Measurements from ENCODE around the gene WNT1. TPM values are rescaled to one million over a fixed set of nuclear protein-coding genes. Genes with fewer than 3 reads are reported as not detected.

WNT1 gene
- 28.9 TPM in 1 of 2 replicates, not detected in the other for total RNA-seq (ENCODE audit: low replicate concordance)
- long read RNA-seq: 0 reads

GRCh38 chr12:48978291-48978740 lies at the start of gene WNT1:
Gene WNT1, plus strand, starts transcription at chr12:48978322. Its CDS starts 329 bp downstream, at chr12:48978651.
- H3K27me3 Mint-ChIP-seq: peaks cover 97% of the 10 kb centered on the region
- DNase-seq (ENCODE audit: extremely low spot score, unreplicated experiment): no peak
- peaks cover 8% of the 10 kb centered on the region for H3K4me1 Mint-ChIP-seq (ENCODE audit: unreplicated experiment)
- TF ChIP-seq CTCF (conservative IDR thresholded peaks at IDR 0.05): peak; percentile 63
- no peaks in the 10 kb centered on the region for H3K9me3 Mint-ChIP-seq
- H3K4me3 Mint-ChIP-seq: peak within 1 kb of the TSS; percentile 78
- no peaks in the 10 kb centered on the region for H3K36me3 Mint-ChIP-seq
- peak within 1 kb of the TSS; percentile 59 for H3K27ac Mint-ChIP-seq

- Mint-ChIP-seq H3K27ac (no peak overlapping the region), H3K36me3 (peaks cover 23% of the 10 kb centered on the region), H3K9me3 (no peaks in the 10 kb centered on the region)
Observed at GRCh38 chr12:48929551-48929950, 48.6 kb upstream of the WNT1 start.

GRCh38 chr12:48930475-48930874 lies 47.6 kb upstream of the WNT1 start:
- no peak for DNase-seq (ENCODE audit: extremely low spot score, unreplicated experiment)
- peaks cover 27% of the 10 kb centered on the region for H3K36me3 Mint-ChIP-seq
- no peaks in the 10 kb centered on the region for H3K4me1 Mint-ChIP-seq (ENCODE audit: unreplicated experiment)
- no peaks in the 10 kb centered on the region for H3K9me3 Mint-ChIP-seq
- H3K4me3 Mint-ChIP-seq: no peak overlapping the region
- no peaks in the 10 kb centered on the region for H3K27me3 Mint-ChIP-seq
- no peak overlapping the region for H3K27ac Mint-ChIP-seq
- no peak for TF ChIP-seq CTCF (conservative IDR thresholded peaks at IDR 0.05)

More at GRCh38 chr12:48929551-48929950, 48.6 kb upstream of the WNT1 start:
- TF ChIP-seq CTCF (conservative IDR thresholded peaks at IDR 0.05): no peak
- Mint-ChIP-seq H3K4me3 (no peak overlapping the region), H3K4me1 (ENCODE audit: unreplicated experiment) (no peaks in the 10 kb centered on the region), H3K27me3 (no peaks in the 10 kb centered on the region)
- DNase-seq (ENCODE audit: extremely low spot score, unreplicated experiment): no peak

- Mint-ChIP-seq H3K4me1 (ENCODE audit: unreplicated experiment) (peaks cover 4% of the 10 kb centered on the region), H3K4me3 (no peak overlapping the region), H3K9me3 (no peaks in the 10 kb centered on the region), H3K27me3 (no peaks in the 10 kb centered on the region), H3K27ac (no peak overlapping the region), H3K36me3 (peaks cover 27% of the 10 kb centered on the region)
- no peak for DNase-seq (ENCODE audit: extremely low spot score, unreplicated experiment)
- TF ChIP-seq CTCF (conservative IDR thresholded peaks at IDR 0.05): no peak
Observed at GRCh38 chr12:48932878-48933277, 45.2 kb upstream of the WNT1 start.

GRCh38 chr12:48933664-48934311 lies 44.3 kb upstream of the WNT1 start:
- H3K27ac Mint-ChIP-seq: no peak overlapping the region
- no peak for DNase-seq (ENCODE audit: extremely low spot score, unreplicated experiment)
- no peaks in the 10 kb centered on the region for H3K27me3 Mint-ChIP-seq
- no peak for TF ChIP-seq CTCF (conservative IDR thresholded peaks at IDR 0.05)
- no peak overlapping the region for H3K4me3 Mint-ChIP-seq
- H3K9me3 Mint-ChIP-seq: no peaks in the 10 kb centered on the region
- H3K4me1 Mint-ChIP-seq (ENCODE audit: unreplicated experiment): peaks cover 4% of the 10 kb centered on the region
- peaks cover 30% of the 10 kb centered on the region for H3K36me3 Mint-ChIP-seq

All from type B pancreatic cell (in vitro differentiated cells).